Measurements from ENCODE around the gene MUC16.

The MUC16 gene

GRCh38 chr19:9009431-9009830 lies 778 bp downstream of the MUC16 start:
- DNase-seq (ENCODE audit: low read depth in 3 of 3): no peak

GRCh38 chr19:9008667-9009066 lies 1.5 kb downstream of the MUC16 start:
- no peak for DNase-seq (ENCODE audit: low read depth in 3 of 3)

GRCh38 chr19:9000933-9001332 lies 9.3 kb downstream of the MUC16 start:
- DNase-seq (ENCODE audit: low read depth in 3 of 3): no peak

- DNase-seq (ENCODE audit: low read depth in 3 of 3): peak in 1 of 3 experiments; percentile 5
Measured at GRCh38 chr19:8988204-8988603, 22.0 kb downstream of the MUC16 start.

- DNase-seq (ENCODE audit: low read depth in 3 of 3): no peak
Measured at GRCh38 chr19:8986296-8986695, 23.9 kb downstream of the MUC16 start.

- DNase-seq (ENCODE audit: low read depth in 3 of 3): no peak
Measured at GRCh38 chr19:8973501-8974091, 36.6 kb downstream of the MUC16 start.

- no peak for DNase-seq (ENCODE audit: low read depth in 3 of 3)
Measured at GRCh38 chr19:8965887-8966286, 44.3 kb downstream of the MUC16 start.
